BJ (cell line): ENCODE measurements around the gene THAP7. TPM values are rescaled to one million over a fixed set of nuclear protein-coding genes. Genes with fewer than 3 reads are reported as not detected.

Source experiments
- CTCF ChIA-PET: fragments of 350-600 bp; formaldehyde crosslinking; extraction: SDS; loops from one replicate; lab custom pipeline; 2021; ENCODE audit warnings: antibody characterized with exemption, inconsistent platforms; lab: Yijun Ruan, JAX
- POLR2A ChIA-PET: fragments of 300-600 bp; sonication (Branson Sonifier 250); formaldehyde crosslinking; extraction: SDS; loops from one replicate; lab custom pipeline; 2021; ENCODE audit warnings: antibody characterized with exemption; lab: Charles Lee
- DNase-seq: peaks from one replicate; pipeline ENCODE4 v3.0.0-alpha.2; 2011; ENCODE audit warnings: low read depth
- H3K27me3 ChIP-seq: 2 replicates; pipeline ENCODE4 v1.6.0; 2011; ENCODE audit warnings: low read length; ENCODE audit not compliant: control insufficient read depth, insufficient read depth
- H3K36me3 ChIP-seq: 2 replicates; pipeline ENCODE4 v1.5.1; 2011; ENCODE audit warnings: low read length; ENCODE audit not compliant: control insufficient read depth, insufficient read depth
- H3K4me3 ChIP-seq: 2 replicates; pipeline ENCODE4 v1.5.1; 2011; ENCODE audit warnings: low read depth, mild to moderate bottlenecking, control low read depth, low read length
- CTCF ChIP-seq: IDR thresholded peaks from 2 replicates; pipeline ENCODE4 v1.5.1; 2011; ENCODE audit warnings: low read depth, mild to moderate bottlenecking, control low read depth, inconsistent platforms, low read length, moderate library complexity; ENCODE audit not compliant: insufficient read depth
- polyA plus RNA-seq: library from polyadenylated mRNA; depleted of rRNA; stranded (reverse); fragments of >200 nt; gene quantifications from 2 replicates; pipeline ENCODE4 v1.2.3, GENCODE V29; 2011

THAP7 gene
- polyA plus RNA-seq, 1 experiment = 24.4 TPM

GRCh38 chr22:20962491-20962945 lies 39.4 kb downstream of the THAP7 start:
- no peak for DNase-seq
- H3K36me3 ChIP-seq = no peaks in the 10 kb centered on the region
- H3K27me3 ChIP-seq = peaks cover 7% of the 10 kb centered on the region
- ChIA-PET POLR2A (no interaction called here), CTCF (interaction anchor here (0.6 to 2.2 kb wide), 4 partner anchors 12 to 1020 kb away, joined by 3 to 8 read pairs (median 4); no protein-coding TSS in a partner anchor)
- TF ChIP-seq CTCF = no peak
- no peak overlapping the region for H3K4me3 ChIP-seq

- no peak for DNase-seq
- Histone ChIP-seq H3K36me3 (no peaks in the 10 kb centered on the region), H3K27me3 (peaks cover 3% of the 10 kb centered on the region), H3K4me3 (no peak overlapping the region)
- ChIA-PET CTCF (interaction anchor here (1.2 to 2.9 kb wide), 5 partner anchors 21 to 141 kb away, joined by 4 to 12 read pairs (median 4); partner anchors contain the start of gene LZTR1), POLR2A (no interaction called here)
- TF ChIP-seq CTCF = no peak
Observed at GRCh38 chr22:20960609-20961008, 41.3 kb downstream of the THAP7 start.

- no peak for DNase-seq
- no peaks in the 10 kb centered on the region for H3K36me3 ChIP-seq
- H3K27me3 ChIP-seq = no peaks in the 10 kb centered on the region
- POLR2A ChIA-PET = no interaction called here
- CTCF ChIA-PET = interaction anchor here (1.8 to 2.9 kb wide), 3 partner anchors 22 to 74 kb away, joined by 4 to 12 read pairs (median 10); partner anchors contain the start of genes CRKL and LZTR1
- H3K4me3 ChIP-seq = no peak overlapping the region
- TF ChIP-seq CTCF = no peak
Observed at GRCh38 chr22:20959578-20960461, 42.1 kb downstream of the THAP7 start.

GRCh38 chr22:20957683-20958431 lies 44.1 kb downstream of the THAP7 start:
- Histone ChIP-seq H3K4me3 (peak overlapping the region; percentile 63), H3K36me3 (no peaks in the 10 kb centered on the region), H3K27me3 (no peaks in the 10 kb centered on the region)
- CTCF ChIA-PET = interaction anchor here (0.6 to 7.2 kb wide), 9 partner anchors 14 to 679 kb away, joined by 3 to 36 read pairs (median 5); partner anchors contain the start of gene CRKL
- POLR2A ChIA-PET = interaction anchor here (0.5 to 0.9 kb wide), 4 partner anchors 16 to 72 kb away, joined by 3 to 10 read pairs (median 6); no protein-coding TSS in a partner anchor
- no peak for TF ChIP-seq CTCF
- no peak for DNase-seq
